Right renal pelvis (tissue), 4 donors: ENCODE data around the gene TMEM123. TPM values are rescaled to one million over a fixed set of nuclear protein-coding genes. Genes with fewer than 3 reads are reported as not detected.

Experiments used
- DNase-seq, 4 donors: peaks; one replicate each; pipeline ENCODE4 v3.0.0-alpha.2; 2013; ENCODE audit warnings: low read depth in 4 of 4, low spot score in 3 of 4, missing footprints in 1 of 4
- polyA plus RNA-seq, 4 donors: library from polyadenylated mRNA; unstranded; fragments of 120-200 nt; gene quantifications; one replicate each; pipeline ENCODE4 v1.2.1, GENCODE V29; 2013; ENCODE audit not compliant: insufficient read length in 4 of 4

TMEM123 gene
- polyA plus RNA-seq, 4 donors, result 274 to 353 (median 340) TPM

GRCh38 chr11:102473543-102473942 lies 21.0 kb upstream of the TMEM123 start:
- no peak for DNase-seq

DNA sequence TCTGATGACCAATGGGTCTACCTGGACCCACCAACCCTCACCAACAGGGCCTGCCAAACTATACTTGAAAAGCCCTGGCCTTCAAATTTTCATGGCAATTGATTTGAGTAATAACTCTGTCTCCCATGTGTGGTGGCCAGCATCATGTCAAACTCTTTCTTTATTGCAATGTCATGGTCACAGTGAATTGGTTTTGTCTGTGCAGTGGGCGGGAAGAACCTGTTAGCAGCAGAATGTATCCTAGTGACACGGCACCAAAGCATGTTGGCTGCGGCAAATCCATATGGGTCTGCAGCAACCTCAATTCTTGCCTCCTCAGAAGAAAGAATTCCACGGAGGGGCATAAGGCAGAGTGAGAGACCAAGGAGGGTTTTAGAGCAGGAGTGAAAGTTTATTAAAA lies 19.6 kb upstream of the TMEM123 start:
- no peak for DNase-seq

GRCh38 chr11:102471474-102471873 lies 18.9 kb upstream of the TMEM123 start:
- no peak for DNase-seq

GRCh38 chr11:102470251-102470650 lies 17.7 kb upstream of the TMEM123 start:
- no peak for DNase-seq

GRCh38 chr11:102469196-102469821 lies 16.7 kb upstream of the TMEM123 start:
- DNase-seq, result no peak

DNA sequence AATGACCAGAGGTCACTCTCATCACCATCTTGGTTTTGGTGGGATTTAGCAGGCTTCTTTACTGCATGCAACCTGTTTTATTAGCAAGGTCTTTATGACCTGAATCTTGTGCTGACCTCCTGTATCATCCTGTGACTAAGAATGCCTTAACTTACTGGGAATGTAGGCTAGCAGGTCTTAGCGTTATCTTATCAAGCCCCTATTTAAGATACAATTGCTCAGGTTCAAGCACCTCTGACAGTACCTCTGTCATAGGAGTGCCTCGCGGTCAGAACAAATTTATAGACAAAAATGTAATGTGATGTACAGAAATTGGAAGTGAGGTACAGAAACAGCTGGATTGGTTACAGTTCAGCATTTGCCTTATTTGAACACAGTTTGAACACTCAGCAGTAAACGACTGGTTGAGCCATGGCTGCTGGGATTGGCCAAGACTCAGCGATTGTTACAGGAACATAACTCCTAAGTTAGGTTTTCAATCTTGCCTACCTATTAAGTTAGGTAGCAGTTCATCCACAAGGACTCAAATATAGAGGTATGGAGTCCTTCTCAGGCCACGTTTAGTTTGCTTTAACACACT lies 16.1 kb upstream of the TMEM123 start:
- DNase-seq, result no peak

DNA sequence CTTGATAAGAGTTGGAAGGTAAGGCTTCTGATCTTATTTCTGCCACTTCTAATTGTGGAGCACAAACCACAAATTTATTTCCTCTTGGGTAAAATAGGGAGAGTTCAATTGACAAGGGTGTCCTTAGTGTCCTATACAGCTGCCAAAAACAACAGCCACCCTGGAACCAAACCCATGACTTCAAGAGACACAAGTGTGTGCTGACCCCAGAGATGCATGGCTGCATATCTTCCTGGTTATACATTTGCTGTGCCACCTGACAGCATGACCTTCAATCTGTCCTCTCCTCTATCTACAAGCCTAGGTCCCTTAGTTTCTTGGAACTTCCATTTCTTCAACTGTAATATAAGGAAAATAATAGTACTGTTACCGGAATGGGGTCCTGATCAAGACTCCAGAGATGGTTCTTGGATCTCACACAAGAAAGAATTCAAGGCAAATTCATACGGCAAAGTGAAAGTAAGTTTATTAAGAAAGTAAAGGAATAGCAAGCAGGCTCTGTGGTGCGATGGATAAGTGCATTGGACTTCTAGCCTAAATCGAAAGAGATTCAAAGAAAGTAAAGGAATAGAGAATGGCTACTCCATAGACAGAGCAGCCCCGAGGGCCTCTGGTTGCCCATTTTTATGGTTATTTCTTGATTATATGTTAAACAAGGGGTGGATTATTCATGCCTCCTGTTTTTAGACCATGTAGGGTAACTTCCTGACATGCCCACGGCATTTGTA lies 15.5 kb upstream of the TMEM123 start:
- no peak for DNase-seq

GRCh38 chr11:102467080-102467708 lies 14.6 kb upstream of the TMEM123 start:
- DNase-seq, result no peak

GRCh38 chr11:102465696-102466095 lies 13.1 kb upstream of the TMEM123 start:
- DNase-seq, result no peak

DNA sequence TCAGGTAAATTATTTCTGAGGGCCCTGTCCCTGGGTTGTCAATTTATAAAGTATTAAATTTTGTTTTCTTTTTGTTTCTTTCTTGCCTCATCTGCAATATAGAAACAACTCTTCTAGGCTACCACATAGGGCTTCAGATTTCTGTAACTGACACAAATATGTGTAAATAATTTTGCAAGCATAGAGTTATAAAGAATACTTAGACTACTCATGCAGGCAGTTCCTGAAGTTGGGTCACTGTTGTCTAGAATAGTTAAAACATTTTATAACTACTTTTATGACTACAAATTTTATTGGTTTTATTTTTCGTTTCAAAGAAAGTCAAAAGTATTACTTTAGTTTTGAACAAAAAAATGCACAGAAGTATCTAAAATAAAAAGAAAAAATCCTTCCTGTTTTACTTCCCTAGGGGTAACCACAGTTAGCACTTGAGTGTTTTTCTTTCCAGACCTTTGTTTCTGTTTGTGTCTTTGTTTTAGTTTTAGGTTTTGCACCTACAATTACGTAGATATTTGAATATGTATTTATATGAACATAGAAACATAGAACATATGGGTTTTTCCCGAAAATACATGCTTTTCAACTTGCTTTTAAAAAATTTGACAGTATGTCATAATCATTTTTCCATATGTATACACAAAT lies 12.4 kb upstream of the TMEM123 start:
- DNase-seq, result no peak

DNA sequence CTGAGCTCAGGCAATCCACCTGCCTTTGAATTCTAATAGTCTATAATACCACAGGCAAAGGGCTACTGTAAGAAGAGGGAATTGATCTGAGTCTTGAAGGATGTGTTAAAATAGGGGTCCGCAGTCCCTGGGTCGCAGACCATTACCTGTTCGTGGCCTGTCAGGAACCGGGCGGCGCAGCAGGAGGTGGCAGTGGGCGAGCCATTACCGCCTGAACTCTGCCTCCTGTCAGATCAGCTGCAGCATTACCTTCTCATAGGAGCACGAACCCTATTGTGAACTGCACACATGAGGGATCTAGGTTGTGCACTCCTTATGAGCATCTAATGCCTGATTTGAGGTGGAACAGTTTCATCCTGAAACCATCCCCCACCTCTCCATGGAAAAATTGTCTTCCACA lies 11.5 kb upstream of the TMEM123 start:
- DNase-seq, result no peak

- DNase-seq, result no peak
These were observed 10.0 kb upstream of the TMEM123 start for GRCh38 chr11:102462610-102463009.

GRCh38 chr11:102459393-102459792 lies 6.8 kb upstream of the TMEM123 start:
- DNase-seq, result no peak

DNA sequence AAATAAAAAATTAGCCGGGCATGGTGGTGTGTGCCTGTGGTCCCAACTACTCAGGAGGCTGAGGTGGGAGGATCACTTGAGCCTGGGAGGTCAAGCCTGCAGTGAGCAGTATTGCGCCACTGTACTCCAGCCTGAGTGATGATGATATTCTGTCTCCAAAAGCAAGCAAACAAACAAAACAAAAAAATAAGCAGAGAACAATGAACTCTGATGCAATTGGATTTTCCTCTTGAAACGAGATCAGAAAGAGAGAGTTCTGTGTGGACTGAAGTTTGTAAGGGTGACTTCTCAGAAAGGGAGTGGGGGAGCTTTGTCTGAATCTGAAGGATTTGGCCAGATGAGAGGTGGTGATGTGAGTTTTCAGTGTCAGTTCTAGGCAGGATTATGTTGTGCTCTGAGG lies 6.0 kb upstream of the TMEM123 start:
- no peak for DNase-seq

GRCh38 chr11:102457865-102458264 lies 5.3 kb upstream of the TMEM123 start:
- DNase-seq, result no peak

DNA sequence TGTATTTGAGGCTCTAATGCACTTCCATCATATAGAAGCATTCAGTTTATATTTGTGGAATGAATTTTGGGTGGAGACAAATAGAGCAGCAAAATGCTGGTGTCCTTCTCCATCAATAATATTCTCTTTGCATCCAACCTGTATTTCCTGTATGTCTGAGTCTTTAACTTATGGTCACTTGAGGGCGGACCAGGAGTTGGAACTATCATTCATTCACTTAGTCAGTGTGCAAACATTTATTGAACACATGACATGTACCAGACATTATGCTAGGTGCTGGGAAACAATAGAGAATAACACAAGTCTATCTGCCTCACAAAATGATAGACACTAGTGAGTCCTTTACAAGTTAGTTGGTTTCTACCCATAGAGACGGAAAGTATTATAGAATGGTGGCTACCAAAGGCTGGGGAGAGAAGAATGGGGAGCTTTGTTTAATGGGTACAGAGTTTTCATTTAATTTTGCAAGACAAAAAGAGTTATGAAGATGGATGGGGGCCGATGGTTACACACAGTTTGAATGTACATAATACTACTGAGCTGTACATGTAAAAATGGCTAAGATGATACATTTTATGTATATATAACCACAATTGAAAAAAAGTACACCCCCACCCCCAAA lies 4.6 kb upstream of the TMEM123 start:
- DNase-seq, result no peak

GRCh38 chr11:102456381-102456780 lies 3.8 kb upstream of the TMEM123 start:
- DNase-seq, result no peak

DNA sequence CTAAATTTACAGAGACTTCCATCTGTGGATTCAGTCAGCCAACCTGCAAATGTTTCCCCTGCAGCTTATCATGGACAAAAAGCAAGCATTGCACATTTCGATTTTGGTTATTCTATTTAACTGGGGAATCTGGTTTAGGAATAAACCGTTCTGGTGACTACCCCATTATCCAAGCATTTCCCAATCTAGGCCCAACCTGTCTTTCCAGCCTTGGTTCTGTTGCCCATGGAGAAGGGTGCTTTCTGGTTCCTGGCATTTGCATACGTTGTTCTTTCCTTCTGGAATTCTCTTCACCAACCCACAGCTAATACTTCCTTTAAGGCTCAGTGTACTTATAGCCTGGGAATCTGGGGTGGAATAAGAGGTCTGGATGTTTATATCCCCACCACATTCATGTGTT lies 1.4 kb upstream of the TMEM123 start:
- no peak for DNase-seq

DNA sequence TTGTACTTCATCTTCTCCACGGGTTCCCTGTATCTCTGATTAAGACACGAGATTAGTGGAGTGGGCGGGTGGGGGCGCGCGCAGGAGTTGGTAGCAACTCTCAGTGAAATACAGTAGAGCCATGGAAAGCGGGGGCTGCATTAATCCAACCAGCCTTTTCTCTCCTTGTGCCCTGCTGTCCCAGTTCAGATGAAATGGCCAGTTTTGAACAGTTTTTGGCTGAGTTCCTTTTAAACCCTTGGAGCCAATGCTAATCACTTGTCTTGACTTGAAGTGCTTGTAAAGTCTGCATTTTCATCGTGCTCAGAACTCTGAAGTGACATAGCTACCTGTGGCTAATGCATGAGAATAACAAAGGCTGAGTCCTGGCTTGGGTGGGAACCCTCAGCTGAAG lies 734 bp upstream of the TMEM123 start:
- no peak for DNase-seq

DNA sequence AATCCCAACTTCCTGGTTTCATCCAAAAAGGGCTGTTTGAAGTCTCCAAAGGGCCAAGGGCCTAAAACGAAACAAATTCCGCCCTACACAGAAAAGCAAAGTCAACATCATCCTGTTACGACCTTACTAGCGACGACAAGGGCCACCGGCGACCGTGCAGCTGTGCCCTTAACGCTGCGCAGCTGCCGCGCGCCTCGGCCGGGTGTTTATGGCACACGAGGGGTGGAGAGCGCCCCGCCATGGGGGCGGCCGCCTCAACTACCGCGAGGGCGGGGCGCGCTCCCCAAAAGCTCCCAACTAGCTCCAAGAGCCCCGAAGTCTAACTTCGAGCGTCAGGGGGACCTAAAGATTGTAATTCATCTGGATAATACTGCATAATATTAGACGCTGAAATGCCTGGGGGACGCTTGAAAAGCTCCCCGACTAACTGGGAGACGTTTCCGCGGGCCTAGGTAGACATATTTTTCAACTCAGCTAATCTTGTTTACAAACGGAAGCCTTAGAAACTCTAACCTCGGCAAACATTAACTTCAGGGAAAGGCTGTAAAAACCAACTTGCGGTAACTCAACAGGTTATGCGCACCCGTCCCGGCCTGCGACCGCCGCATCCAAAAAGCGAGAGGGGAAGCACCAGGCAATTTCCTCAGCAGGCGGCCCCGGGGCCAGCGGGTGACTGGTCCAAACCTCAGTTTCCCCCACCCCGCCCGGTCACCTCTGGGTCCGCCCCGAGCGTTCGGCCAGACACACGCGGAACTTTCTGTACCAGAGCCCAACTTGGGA lies 694 bp downstream of the TMEM123 start:
- DNase-seq, result peak; percentile 42 to 66 (median 52)
